Smooth muscle cell (in vitro differentiated cells): ENCODE data around the gene CDKN3. TPM values are rescaled to one million over a fixed set of nuclear protein-coding genes. Genes with fewer than 3 reads are reported as not detected.
"Not testable (repeated sequence)": the region's sequence is repeated elsewhere in the genome, so short reads cannot be mapped to it uniquely, and the experiment has no call there.

ENCODE experiments used
- DNase-seq: peaks from one replicate; lab custom pipeline; 2025; ENCODE audit not compliant: unreplicated experiment; lab: John Stamatoyannopoulos, UW
- H2AFZ ChIP-seq: fragments of 200-600 bp; sonication (generic); 2 replicates; pipeline ENCODE4 v1.6.0; 2016; ENCODE audit warnings: antibody characterized with exemption, low read depth, mild to moderate bottlenecking
- H3F3A ChIP-seq: fragments of 200-600 bp; sonication (generic); 2 replicates; pipeline ENCODE4 v1.6.0; 2017; ENCODE audit warnings: antibody characterized with exemption, low read depth
- H3K27ac ChIP-seq: fragments of 200-600 bp; sonication (generic); 2 replicates; pipeline ENCODE4 v1.5.1; 2016; ENCODE audit warnings: low read depth, mild to moderate bottlenecking
- H3K27me3 ChIP-seq: fragments of 200-600 bp; sonication (generic); 2 replicates; pipeline ENCODE4 v1.6.1; 2016; ENCODE audit warnings: low read depth, mild to moderate bottlenecking
- H3K36me3 ChIP-seq: fragments of 200-600 bp; sonication (generic); 2 replicates; pipeline ENCODE4 v1.5.1; 2016; ENCODE audit warnings: low read depth
- H3K4me1 ChIP-seq: fragments of 200-600 bp; sonication (generic); 2 replicates; pipeline ENCODE4 v1.5.1; 2016; ENCODE audit warnings: low read depth
- H3K4me2 ChIP-seq: fragments of 200-600 bp; sonication (generic); 2 replicates; pipeline ENCODE4 v1.6.0; 2016; ENCODE audit warnings: mild to moderate bottlenecking
- H3K4me3 ChIP-seq: fragments of 200-600 bp; sonication (generic); 2 replicates; pipeline ENCODE4 v1.5.1; 2016; ENCODE audit warnings: mild to moderate bottlenecking
- H3K79me2 ChIP-seq: fragments of 200-600 bp; sonication (generic); 2 replicates; pipeline ENCODE4 v1.6.0; 2016; ENCODE audit warnings: low read depth, mild to moderate bottlenecking
- H3K9ac ChIP-seq: fragments of 200-600 bp; sonication (generic); 2 replicates; pipeline ENCODE4 v1.6.0; 2016; ENCODE audit warnings: low read depth
- H3K9me3 ChIP-seq: fragments of 200-600 bp; sonication (generic); replicated peaks from 2 replicates; pipeline ENCODE4 v1.5.1; 2016; ENCODE audit warnings: low read depth
- H4K20me1 ChIP-seq: fragments of 200-600 bp; sonication (generic); 2 replicates; pipeline ENCODE4 v1.6.0; 2016; ENCODE audit warnings: low read depth
- WGBS: methylation state at CpG from one replicate; pipeline ENCODE4 v1.1.7; 2016; ENCODE audit warnings: low lambda C conversion rate; 5-methylcytosine and 5-hydroxymethylcytosine counted together
- polyA plus RNA-seq: library from polyadenylated mRNA; unstranded; fragments of >200 nt; fragmentation: Nextera tagmentation; extraction: Ambion mirVana; gene quantifications from 2 replicates; pipeline ENCODE4 v1.2.1, GENCODE V29; 2016
- total RNA-seq: library from RNA; depleted of rRNA; stranded (reverse); fragments of >200 nt; gene quantifications from 2 replicates; pipeline ENCODE4 v1.2.3, GENCODE V29; 2014
- TF ChIP-seq, protein P1 (sequence below): fragments of 200-600 bp; sonication (generic); IDR thresholded peaks from 2 replicates; pipeline ENCODE4 v1.5.1; 2017; ENCODE audit warnings: borderline replicate concordance, mild to moderate bottlenecking, antibody characterized with exemption; ENCODE audit not compliant: insufficient read depth, poor library complexity, severe bottlenecking

CDKN3 gene
- total and polyA plus RNA-seq, 2 experiments from 2014 or later, result 18.6 to 22.1 TPM

DNA sequence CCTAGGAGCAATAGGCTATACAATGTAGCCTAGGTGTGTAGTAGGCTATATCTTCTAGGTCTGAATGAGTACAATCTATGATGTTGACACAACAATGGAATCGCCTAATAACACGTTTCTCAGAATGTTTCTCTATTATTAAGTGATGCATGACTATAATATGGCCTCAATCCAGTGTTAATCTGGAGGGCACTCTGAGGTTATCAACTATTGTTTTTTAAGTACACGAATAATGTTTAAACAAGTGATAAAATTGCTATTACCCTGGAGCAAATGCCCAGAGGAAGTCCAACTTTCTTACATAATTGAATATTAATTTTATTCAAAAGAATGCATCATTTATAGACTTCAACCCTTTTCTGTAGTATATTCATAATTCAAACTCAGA, 60.8 kb downstream of the CDKN3 start:
- Histone ChIP-seq H3K4me3 (no peak overlapping the region), H4K20me1 (no peaks in the 10 kb centered on the region), H3K27me3 (no peaks in the 10 kb centered on the region), H3K4me2 (no peak overlapping the region), H3F3A (no peaks in the 10 kb centered on the region), H3K36me3 (no peaks in the 10 kb centered on the region), H3K9ac (no peak overlapping the region), H3K9me3 (no peaks in the 10 kb centered on the region), H3K27ac (no peak overlapping the region), H3K4me1 (no peaks in the 10 kb centered on the region), H2AFZ (no peak overlapping the region), H3K79me2 (no peaks in the 10 kb centered on the region)
- TF ChIP-seq, protein P1, sequence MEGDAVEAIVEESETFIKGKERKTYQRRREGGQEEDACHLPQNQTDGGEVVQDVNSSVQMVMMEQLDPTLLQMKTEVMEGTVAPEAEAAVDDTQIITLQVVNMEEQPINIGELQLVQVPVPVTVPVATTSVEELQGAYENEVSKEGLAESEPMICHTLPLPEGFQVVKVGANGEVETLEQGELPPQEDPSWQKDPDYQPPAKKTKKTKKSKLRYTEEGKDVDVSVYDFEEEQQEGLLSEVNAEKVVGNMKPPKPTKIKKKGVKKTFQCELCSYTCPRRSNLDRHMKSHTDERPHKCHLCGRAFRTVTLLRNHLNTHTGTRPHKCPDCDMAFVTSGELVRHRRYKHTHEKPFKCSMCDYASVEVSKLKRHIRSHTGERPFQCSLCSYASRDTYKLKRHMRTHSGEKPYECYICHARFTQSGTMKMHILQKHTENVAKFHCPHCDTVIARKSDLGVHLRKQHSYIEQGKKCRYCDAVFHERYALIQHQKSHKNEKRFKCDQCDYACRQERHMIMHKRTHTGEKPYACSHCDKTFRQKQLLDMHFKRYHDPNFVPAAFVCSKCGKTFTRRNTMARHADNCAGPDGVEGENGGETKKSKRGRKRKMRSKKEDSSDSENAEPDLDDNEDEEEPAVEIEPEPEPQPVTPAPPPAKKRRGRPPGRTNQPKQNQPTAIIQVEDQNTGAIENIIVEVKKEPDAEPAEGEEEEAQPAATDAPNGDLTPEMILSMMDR, result no peak
- WGBS, result 93% methylated on average over 3 of the region's 3 CpGs
- DNase-seq, result no peak

DNA sequence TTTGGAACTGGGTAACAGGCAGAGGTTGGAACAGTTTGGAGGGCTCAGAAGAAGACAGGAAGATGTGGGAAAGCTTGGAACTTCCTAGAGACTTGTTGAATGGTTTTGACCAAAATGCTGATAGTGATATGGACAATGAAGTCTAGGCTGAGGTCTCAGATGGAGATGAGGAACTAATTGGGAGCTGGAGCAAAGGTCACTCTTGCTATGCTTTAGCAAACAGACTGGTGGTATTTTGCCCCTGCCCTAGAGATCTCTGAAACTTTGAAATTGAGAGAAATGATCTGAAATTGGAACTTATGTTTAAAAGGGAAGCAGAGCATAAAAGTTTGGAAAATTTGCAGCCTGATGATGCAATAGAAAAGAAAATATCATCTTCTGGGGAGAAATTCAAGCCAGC, 61.7 kb downstream of the CDKN3 start:
- H3K4me2 ChIP-seq, H3K9ac ChIP-seq, H3K4me3 ChIP-seq, H3K4me1 ChIP-seq, H3K36me3 ChIP-seq, DNase-seq, H3K79me2 ChIP-seq, H4K20me1 ChIP-seq, H3F3A ChIP-seq, H3K27ac ChIP-seq, H3K27me3 ChIP-seq, H3K9me3 ChIP-seq, H2AFZ ChIP-seq: not testable (repeated sequence)

DNA sequence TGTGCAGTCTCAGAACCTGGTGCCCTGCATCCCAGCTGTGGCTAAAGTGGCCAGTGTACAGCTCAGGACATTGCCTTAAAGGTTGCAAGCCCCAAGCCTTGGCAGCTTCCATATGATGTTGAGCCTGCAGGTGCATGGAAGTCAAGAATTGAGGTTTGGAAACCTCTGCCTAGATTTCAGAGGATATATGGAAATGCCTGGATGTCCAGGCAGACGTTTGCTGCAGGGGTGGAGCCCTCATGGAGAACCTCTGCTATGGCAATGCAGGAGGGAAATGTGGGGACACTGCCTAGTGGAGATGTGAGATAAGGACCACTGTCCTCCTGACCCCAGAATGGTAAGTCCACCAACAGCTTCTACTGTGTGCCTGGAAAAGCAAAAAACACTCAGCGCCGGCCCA, 62.3 kb downstream of the CDKN3 start:
- 92% methylated on average over 3 of the region's 3 CpGs for WGBS

DNA sequence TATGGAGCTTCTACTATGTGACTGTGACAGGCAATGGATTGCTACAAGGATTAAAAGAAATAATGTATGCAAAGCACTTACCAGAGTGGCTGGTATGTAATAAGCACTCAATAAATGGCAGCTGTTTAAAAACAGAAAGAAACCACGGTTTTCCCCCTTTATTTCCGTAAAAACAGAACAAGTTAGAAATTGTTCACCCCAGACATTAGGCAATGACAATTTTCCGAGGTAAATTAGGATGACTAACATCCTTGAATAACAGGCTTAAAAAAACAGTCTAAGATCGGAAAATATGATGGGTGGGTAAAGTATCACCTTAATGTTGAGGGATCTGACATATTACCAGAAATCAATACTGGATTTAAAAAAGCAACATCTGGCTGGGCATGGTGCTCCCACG, 65.2 kb downstream of the CDKN3 start:
- TF ChIP-seq, protein P1, result no peak

More for the DNA sequence above, 62.3 kb downstream of the CDKN3 start:
- Histone ChIP-seq H2AFZ (no peak overlapping the region), H3K27ac (no peak overlapping the region), H3K27me3 (no peaks in the 10 kb centered on the region), H3K9ac (no peak overlapping the region), H3K79me2 (no peaks in the 10 kb centered on the region), H3K4me1 (no peaks in the 10 kb centered on the region), H3K4me2 (no peak overlapping the region), H3K4me3 (no peak overlapping the region), H3K36me3 (no peaks in the 10 kb centered on the region), H3F3A (no peaks in the 10 kb centered on the region), H3K9me3 (no peaks in the 10 kb centered on the region), H4K20me1 (no peaks in the 10 kb centered on the region)
- DNase-seq, result no peak
- TF ChIP-seq, protein P1, result no peak

More for the DNA sequence above, 65.2 kb downstream of the CDKN3 start:
- H3K4me2 ChIP-seq, result no peak overlapping the region
- no peaks in the 10 kb centered on the region for H3K36me3 ChIP-seq
- peaks cover under 1% of the 10 kb centered on the region for H3K9me3 ChIP-seq
- no peaks in the 10 kb centered on the region for H3K27me3 ChIP-seq
- DNase-seq, result no peak
- no peak overlapping the region for H3K4me3 ChIP-seq
- H3K9ac ChIP-seq, result no peak overlapping the region
- H3K27ac ChIP-seq, result no peak overlapping the region
- 79% methylated on average over 5 of the region's 5 CpGs for WGBS
- no peak overlapping the region for H2AFZ ChIP-seq
- no peaks in the 10 kb centered on the region for H3K79me2 ChIP-seq
- peaks cover 4% of the 10 kb centered on the region for H3F3A ChIP-seq
- H3K4me1 ChIP-seq, result no peaks in the 10 kb centered on the region
- H4K20me1 ChIP-seq, result no peaks in the 10 kb centered on the region
